ENCODE results near the gene GLRX5.

DNA sequence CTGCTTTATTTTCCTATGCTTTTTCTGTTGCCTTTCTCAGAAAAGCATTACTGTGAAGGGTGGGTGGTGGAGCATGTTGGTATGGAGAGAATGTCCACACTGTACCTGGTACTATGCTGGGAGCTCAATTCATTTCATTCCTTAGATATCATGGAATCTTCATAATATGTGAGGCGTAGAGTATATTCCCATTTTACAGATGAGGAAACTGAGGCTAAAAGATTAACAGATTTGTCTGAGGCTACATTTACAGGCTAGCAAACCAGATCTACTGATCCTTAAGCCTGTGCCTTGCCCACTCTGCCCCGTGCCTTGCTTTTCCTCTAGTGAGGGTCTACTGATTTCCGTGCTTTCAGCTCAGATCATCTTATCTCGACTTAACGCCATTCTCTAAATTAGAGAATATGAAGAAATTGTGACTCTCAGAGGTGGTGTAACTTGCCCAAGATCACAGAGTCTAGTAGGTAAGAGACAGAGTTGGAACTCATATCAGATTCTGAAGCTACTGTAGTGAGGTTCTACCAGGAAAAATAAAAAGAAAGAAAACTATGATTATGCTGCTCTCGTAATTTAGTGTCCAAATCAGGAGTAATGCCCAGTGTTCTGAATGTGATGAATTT, 5.5 kb downstream of the GLRX5 start:
- TF ChIP-seq FOXM1 (IDR thresholded peaks at IDR 0.05; ENCODE audit: borderline replicate concordance) = no peak
- no peak for TF ChIP-seq ELF4 (IDR thresholded peaks at IDR 0.05)
- no peak for TF ChIP-seq SP1 (IDR thresholded peaks at IDR 0.05)
- no peak for TF ChIP-seq HDGF (IDR thresholded peaks at IDR 0.05; ENCODE audit: borderline replicate concordance)
- TF ChIP-seq NFRKB (IDR thresholded peaks at IDR 0.05) = no peak
- no peak for TF ChIP-seq ARNT (IDR thresholded peaks at IDR 0.05)
- TF ChIP-seq, protein P1, sequence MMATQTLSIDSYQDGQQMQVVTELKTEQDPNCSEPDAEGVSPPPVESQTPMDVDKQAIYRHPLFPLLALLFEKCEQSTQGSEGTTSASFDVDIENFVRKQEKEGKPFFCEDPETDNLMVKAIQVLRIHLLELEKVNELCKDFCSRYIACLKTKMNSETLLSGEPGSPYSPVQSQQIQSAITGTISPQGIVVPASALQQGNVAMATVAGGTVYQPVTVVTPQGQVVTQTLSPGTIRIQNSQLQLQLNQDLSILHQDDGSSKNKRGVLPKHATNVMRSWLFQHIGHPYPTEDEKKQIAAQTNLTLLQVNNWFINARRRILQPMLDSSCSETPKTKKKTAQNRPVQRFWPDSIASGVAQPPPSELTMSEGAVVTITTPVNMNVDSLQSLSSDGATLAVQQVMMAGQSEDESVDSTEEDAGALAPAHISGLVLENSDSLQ (IDR thresholded peaks at IDR 0.05) = no peak
